NCI-H2171 (cell line): ENCODE data around the gene ARID1A.

Experiments used
- DNase-seq: peaks from one replicate; lab custom pipeline; 2025; lab: John Stamatoyannopoulos, UW

ARID1A gene

GRCh38 chr1:26727476-26727875, 31.7 kb downstream of the ARID1A start:
- no peak for DNase-seq

GRCh38 chr1:26728645-26729044, 32.8 kb downstream of the ARID1A start:
- DNase-seq = no peak

GRCh38 chr1:26729633-26730032, 33.8 kb downstream of the ARID1A start:
- no peak for DNase-seq

GRCh38 chr1:26730695-26731094, 34.9 kb downstream of the ARID1A start:
- no peak for DNase-seq

GRCh38 chr1:26731233-26731902, 35.6 kb downstream of the ARID1A start:
- no peak for DNase-seq

GRCh38 chr1:26733392-26733791, 37.6 kb downstream of the ARID1A start:
- no peak for DNase-seq

GRCh38 chr1:26733982-26734381, 38.2 kb downstream of the ARID1A start:
- DNase-seq = no peak

- DNase-seq = no peak
Measured at GRCh38 chr1:26734501-26735058, 38.8 kb downstream of the ARID1A start.

- no peak for DNase-seq
Measured at GRCh38 chr1:26739329-26739914, 43.6 kb downstream of the ARID1A start.

GRCh38 chr1:26740023-26740634, 44.3 kb downstream of the ARID1A start:
- DNase-seq = no peak

GRCh38 chr1:26740952-26741351, 45.1 kb downstream of the ARID1A start:
- no peak for DNase-seq

GRCh38 chr1:26743426-26744059, 47.7 kb downstream of the ARID1A start:
- no peak for DNase-seq

GRCh38 chr1:26744075-26744959, 48.5 kb downstream of the ARID1A start:
- no peak for DNase-seq

- no peak for DNase-seq
Measured at GRCh38 chr1:26745191-26745590, 49.4 kb downstream of the ARID1A start.

GRCh38 chr1:26747048-26747447, 51.2 kb downstream of the ARID1A start:
- DNase-seq = no peak

GRCh38 chr1:26748351-26748750, 52.5 kb downstream of the ARID1A start:
- DNase-seq = no peak

GRCh38 chr1:26749458-26749857, 53.6 kb downstream of the ARID1A start:
- no peak for DNase-seq

- DNase-seq = no peak
Measured at GRCh38 chr1:26750428-26750827, 54.6 kb downstream of the ARID1A start.

- DNase-seq = no peak
Measured at GRCh38 chr1:26752519-26752918, 56.7 kb downstream of the ARID1A start.

- DNase-seq = no peak
Measured at GRCh38 chr1:26754086-26754874, 58.5 kb downstream of the ARID1A start.

GRCh38 chr1:26758358-26758757, 62.5 kb downstream of the ARID1A start:
- no peak for DNase-seq
